Measurements from ENCODE around the gene FSHB. TPM values are rescaled to one million over a fixed set of nuclear protein-coding genes. Genes with fewer than 3 reads are reported as not detected.

The FSHB gene
- total RNA-seq, 1 donor from 2014 or later = not detected

DNA sequence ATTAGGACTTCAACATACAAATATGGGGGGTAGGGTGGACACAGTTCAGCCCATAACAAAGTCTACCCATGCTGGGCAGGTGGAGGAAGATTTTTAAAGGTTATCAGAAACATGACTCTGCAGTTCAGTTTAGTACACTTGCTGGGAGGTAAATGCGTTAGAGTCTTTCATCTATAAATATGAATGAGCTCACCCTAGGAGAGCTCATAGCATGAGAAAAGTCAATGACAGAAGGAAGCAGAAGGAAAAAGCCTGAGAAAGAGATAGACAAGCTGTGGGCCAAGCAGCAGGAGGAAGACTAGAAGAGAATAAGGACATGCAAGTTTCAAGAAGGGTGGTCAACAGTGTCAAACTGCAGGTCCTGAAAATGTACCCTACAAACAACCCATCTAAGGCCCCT lies 27.0 kb upstream of the FSHB start:
- Mint-ChIP-seq H3K4me3 (no peak overlapping the region), H3K36me3 (no peaks in the 10 kb centered on the region), H3K4me1 (ENCODE audit: unreplicated experiment) (no peaks in the 10 kb centered on the region), H3K9me3 (no peaks in the 10 kb centered on the region), H3K27ac (peak overlapping the region; percentile 35), H3K27me3 (no peaks in the 10 kb centered on the region)
- TF ChIP-seq, protein P1, sequence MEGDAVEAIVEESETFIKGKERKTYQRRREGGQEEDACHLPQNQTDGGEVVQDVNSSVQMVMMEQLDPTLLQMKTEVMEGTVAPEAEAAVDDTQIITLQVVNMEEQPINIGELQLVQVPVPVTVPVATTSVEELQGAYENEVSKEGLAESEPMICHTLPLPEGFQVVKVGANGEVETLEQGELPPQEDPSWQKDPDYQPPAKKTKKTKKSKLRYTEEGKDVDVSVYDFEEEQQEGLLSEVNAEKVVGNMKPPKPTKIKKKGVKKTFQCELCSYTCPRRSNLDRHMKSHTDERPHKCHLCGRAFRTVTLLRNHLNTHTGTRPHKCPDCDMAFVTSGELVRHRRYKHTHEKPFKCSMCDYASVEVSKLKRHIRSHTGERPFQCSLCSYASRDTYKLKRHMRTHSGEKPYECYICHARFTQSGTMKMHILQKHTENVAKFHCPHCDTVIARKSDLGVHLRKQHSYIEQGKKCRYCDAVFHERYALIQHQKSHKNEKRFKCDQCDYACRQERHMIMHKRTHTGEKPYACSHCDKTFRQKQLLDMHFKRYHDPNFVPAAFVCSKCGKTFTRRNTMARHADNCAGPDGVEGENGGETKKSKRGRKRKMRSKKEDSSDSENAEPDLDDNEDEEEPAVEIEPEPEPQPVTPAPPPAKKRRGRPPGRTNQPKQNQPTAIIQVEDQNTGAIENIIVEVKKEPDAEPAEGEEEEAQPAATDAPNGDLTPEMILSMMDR (conservative IDR thresholded peaks at IDR 0.05) = no peak
- no peak for DNase-seq (ENCODE audit: extremely low spot score, unreplicated experiment)

DNA sequence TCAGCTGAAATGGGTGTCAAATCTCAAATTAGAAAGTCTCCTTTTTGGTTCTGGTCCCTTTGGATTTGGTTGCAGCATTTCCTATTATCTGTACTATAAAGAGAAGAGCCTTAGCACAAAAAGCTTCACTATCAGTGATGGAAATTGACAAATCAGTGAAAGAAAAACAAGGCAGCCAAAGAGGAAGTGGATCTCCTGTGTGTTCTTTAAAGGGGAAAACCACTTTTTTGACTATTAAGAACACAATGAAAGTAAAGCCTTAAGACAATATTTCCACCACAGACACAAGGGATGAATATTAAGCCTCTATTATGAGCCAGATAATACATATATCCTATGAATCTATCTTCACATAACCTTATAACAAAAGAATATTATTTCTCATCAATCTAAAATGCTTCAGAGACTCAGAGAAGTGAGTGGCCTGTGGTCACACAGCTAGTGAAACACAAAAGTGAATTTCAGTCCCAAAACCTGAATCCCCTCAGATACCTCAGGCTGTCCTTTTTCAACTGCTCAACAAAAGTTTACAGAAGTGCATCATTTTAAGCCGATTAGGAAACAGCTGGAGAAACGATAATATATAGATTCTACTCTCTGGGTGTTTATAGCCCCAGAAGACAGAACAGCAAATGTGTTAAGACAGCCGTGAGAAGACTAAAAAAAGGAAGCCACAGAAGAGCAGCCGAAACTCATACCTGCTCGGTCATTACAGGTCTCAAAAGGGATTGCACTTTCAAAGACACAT lies 24.4 kb upstream of the FSHB start:
- Mint-ChIP-seq H3K27me3 (no peaks in the 10 kb centered on the region), H3K36me3 (no peaks in the 10 kb centered on the region), H3K4me3 (no peak overlapping the region), H3K9me3 (no peaks in the 10 kb centered on the region), H3K27ac (no peak overlapping the region), H3K4me1 (ENCODE audit: unreplicated experiment) (no peaks in the 10 kb centered on the region)
- DNase-seq (ENCODE audit: extremely low spot score, unreplicated experiment) = no peak
- TF ChIP-seq, protein P1 (conservative IDR thresholded peaks at IDR 0.05) = no peak

DNA sequence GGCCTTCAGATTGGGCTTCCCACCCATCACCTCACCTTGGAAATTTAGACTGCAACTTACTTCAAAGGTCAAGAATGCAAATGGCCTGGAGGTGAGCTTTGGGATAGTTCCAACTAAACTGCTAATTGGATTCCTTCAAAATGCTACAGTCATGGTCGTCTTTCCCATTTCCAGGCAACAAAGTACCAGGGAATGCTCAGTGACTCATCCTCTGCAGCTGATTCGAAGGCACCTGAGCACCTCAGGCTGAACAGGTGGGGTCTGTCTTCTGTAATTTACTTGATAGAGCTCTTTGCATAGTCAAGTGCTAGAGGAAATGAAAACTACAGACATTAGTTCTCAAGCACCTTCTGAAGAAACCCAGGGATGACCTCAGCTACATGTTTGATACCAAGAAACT lies 20.5 kb upstream of the FSHB start:
- Mint-ChIP-seq H3K9me3 (no peaks in the 10 kb centered on the region), H3K4me1 (ENCODE audit: unreplicated experiment) (no peaks in the 10 kb centered on the region), H3K4me3 (no peak overlapping the region), H3K27ac (no peak overlapping the region), H3K27me3 (no peaks in the 10 kb centered on the region), H3K36me3 (no peaks in the 10 kb centered on the region)
- DNase-seq (ENCODE audit: extremely low spot score, unreplicated experiment) = no peak
- TF ChIP-seq, protein P1 (conservative IDR thresholded peaks at IDR 0.05) = no peak

DNA sequence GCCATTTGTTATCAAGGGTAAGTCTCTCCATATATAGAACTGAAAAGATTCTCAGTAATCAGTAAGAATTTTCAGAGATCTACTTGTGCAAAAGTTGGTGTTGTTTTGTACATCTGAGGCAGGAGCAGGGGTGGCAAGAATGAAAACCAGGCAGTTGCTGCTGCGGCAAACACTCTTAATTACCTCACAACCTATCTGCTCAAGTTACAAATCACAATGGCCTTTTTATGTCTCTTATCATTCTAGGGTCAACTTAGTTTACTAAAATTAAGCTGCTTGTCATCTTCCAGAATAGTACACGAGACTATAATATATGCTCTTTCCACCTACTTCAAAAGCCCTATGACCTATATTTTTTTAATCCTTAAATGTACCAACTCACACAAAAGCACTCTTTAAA lies 14.3 kb upstream of the FSHB start:
- no peak for DNase-seq (ENCODE audit: extremely low spot score, unreplicated experiment)
- Mint-ChIP-seq H3K27ac (no peak overlapping the region), H3K36me3 (no peaks in the 10 kb centered on the region), H3K9me3 (peaks cover 3% of the 10 kb centered on the region), H3K4me3 (no peak overlapping the region), H3K4me1 (ENCODE audit: unreplicated experiment) (no peaks in the 10 kb centered on the region), H3K27me3 (no peaks in the 10 kb centered on the region)
- TF ChIP-seq, protein P1 (conservative IDR thresholded peaks at IDR 0.05) = no peak

DNA sequence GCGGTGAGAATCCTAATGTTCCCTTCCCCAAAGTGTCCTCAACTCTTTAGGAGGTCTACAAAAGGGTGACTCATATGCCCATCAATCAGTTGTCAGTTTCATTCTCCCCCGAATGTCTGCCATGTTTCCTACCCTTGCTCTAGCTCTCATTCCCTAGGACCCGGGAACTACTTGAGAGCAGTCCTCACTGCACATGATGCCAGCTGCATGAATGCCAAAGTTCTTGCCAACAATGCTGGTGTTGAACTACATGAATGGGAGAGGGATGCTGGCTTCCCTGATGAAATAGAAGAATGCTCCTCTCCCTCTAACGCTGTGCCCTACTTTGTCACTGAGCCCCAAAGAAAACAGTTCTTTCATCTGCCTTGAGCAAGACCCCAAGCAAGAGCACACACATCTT lies 12.5 kb upstream of the FSHB start:
- Mint-ChIP-seq H3K27ac (no peak overlapping the region), H3K4me1 (ENCODE audit: unreplicated experiment) (no peaks in the 10 kb centered on the region), H3K9me3 (peaks cover 3% of the 10 kb centered on the region), H3K27me3 (no peaks in the 10 kb centered on the region), H3K36me3 (no peaks in the 10 kb centered on the region), H3K4me3 (no peak overlapping the region)
- TF ChIP-seq, protein P1 (conservative IDR thresholded peaks at IDR 0.05) = no peak
- DNase-seq (ENCODE audit: extremely low spot score, unreplicated experiment) = no peak
